ENCODE results near the gene PTGER1.
A peak's percentile ranks its signal among the peaks of the same experiment; 100 is the strongest.

GRCh38 chr19:14479975-14480699 is 5.0 kb upstream of the PTGER1 start:
- TF ChIP-seq CTCF (IDR thresholded peaks at IDR 0.05; ENCODE audit: low read depth, low read length, missing input control) (peak; percentile 53), EGR1 (IDR thresholded peaks at IDR 0.05; ENCODE audit: low read depth in 2 of 2) (no peak), ZBTB33 (IDR thresholded peaks at IDR 0.05) (no peak), MAX (IDR thresholded peaks at IDR 0.05) (no peak), TAF1 (conservative IDR thresholded peaks at IDR 0.05) (no peak)

All from liver (tissue), 3 donors.